ENCODE measurements around the gene TBC1D24.
"Not testable (repeated sequence)": the region's sequence is repeated elsewhere in the genome, so short reads cannot be mapped to it uniquely, and the experiment has no call there.

Gene TBC1D24

GRCh38 chr16:2551420-2551889 is 76.5 kb downstream of the TBC1D24 start:
- in situ Hi-C loops (cut with MboI; ENCODE audit: low sequenced_read_pairs): not testable (repeated sequence)

- in situ Hi-C loops (cut with MboI; ENCODE audit: low sequenced_read_pairs): not testable (repeated sequence)
Measured at GRCh38 chr16:2554709-2555425, 79.9 kb downstream of the TBC1D24 start.
